ENCODE results near the gene CASP14.

- TF ChIP-seq JUNB (IDR thresholded peaks at IDR 0.05), result no peak
- no peak for TF ChIP-seq POLR2A (IDR thresholded peaks at IDR 0.05; ENCODE audit: low read length)
- TF ChIP-seq FOSB (CRISPR knock-in tag; IDR thresholded peaks at IDR 0.05), result no peak
- no peak for TF ChIP-seq CTCF (IDR thresholded peaks at IDR 0.05)
- no peak for TF ChIP-seq HEYL (CRISPR knock-in tag; IDR thresholded peaks at IDR 0.05)
- TF ChIP-seq ESRRA (IDR thresholded peaks at IDR 0.05; ENCODE audit: borderline replicate concordance, low read length), result no peak
- no peak for TF ChIP-seq RARB (CRISPR knock-in tag; IDR thresholded peaks at IDR 0.05)
- no peak for TF ChIP-seq PBX3 (IDR thresholded peaks at IDR 0.05)
- no peak for TF ChIP-seq ZC3H11A (IDR thresholded peaks at IDR 0.05)
- TF ChIP-seq MAZ (IDR thresholded peaks at IDR 0.05; ENCODE audit: borderline replicate concordance, low read depth, low read length), result no peak
- no peak for TF ChIP-seq RAD21 (conservative IDR thresholded peaks at IDR 0.05 in 1 of 2, IDR thresholded peaks at IDR 0.05 in 1 of 2)
- no peak for TF ChIP-seq FOXS1 (CRISPR knock-in tag; IDR thresholded peaks at IDR 0.05)
- TF ChIP-seq HMGXB4 (CRISPR knock-in tag; IDR thresholded peaks at IDR 0.05; ENCODE audit: borderline replicate concordance), result no peak
These were observed 1.4 kb downstream of the CASP14 start for GRCh38 chr19:15050639-15051038.

Measured in A549 (cell line).